A673 (cell line): Measurements from ENCODE around the gene LYRM2. TPM values are rescaled to one million over a fixed set of nuclear protein-coding genes. Genes with fewer than 3 reads are reported as not detected.

Experiments
- BruUV-seq: library from RNA; stranded (reverse); fragments of 400-500 nt; replicated peaks from 2 replicates; lab custom pipeline; 2021; lab: Mats Ljungman, UMichigan
- CTCF ChIA-PET: fragments of 300-600 bp; sonication (Branson Sonifier 250); formaldehyde crosslinking; loops from one replicate; lab custom pipeline; 2022; ENCODE audit warnings: antibody characterized with exemption; lab: Charles Lee
- POLR2A ChIA-PET: fragments of 300-600 bp; sonication (Branson Sonifier 250); formaldehyde crosslinking; loops from one replicate; lab custom pipeline; 2022; ENCODE audit warnings: antibody characterized with exemption; ENCODE audit not compliant: low non-redundant PET; lab: Charles Lee
- DNase-seq: peaks from one replicate; pipeline ENCODE4 v3.0.0-alpha.2; 2015; ENCODE audit warnings: low spot score
- H3K27ac ChIP-seq: fragments of 200-600 bp; sonication (generic); 2 replicates; pipeline ENCODE4 v1.5.1; 2016; ENCODE audit warnings: mixed run types, low read depth, mild to moderate bottlenecking, mixed read lengths, antibody characterized with exemption, low read length; ENCODE audit not compliant: poor library complexity, severe bottlenecking
- H3K27me3 ChIP-seq: fragments of 200-600 bp; sonication (generic); replicated peaks from 2 replicates; pipeline ENCODE4 v1.6.1; 2017; ENCODE audit warnings: mixed run types, low read depth, mild to moderate bottlenecking, mixed read lengths, antibody characterized with exemption, low read length; ENCODE audit not compliant: insufficient read depth, poor library complexity
- H3K36me3 ChIP-seq: fragments of 200-600 bp; sonication (generic); 2 replicates; pipeline ENCODE4 v1.6.1; 2016; ENCODE audit warnings: mixed run types, mild to moderate bottlenecking, mixed read lengths, antibody characterized with exemption, low read length; ENCODE audit not compliant: insufficient read depth, poor library complexity, severe bottlenecking
- H3K4me1 ChIP-seq: fragments of 200-600 bp; sonication (generic); 2 replicates; pipeline ENCODE4 v1.6.1; 2017; ENCODE audit warnings: mixed run types, mild to moderate bottlenecking, mixed read lengths, antibody characterized with exemption, low read length; ENCODE audit not compliant: insufficient read depth, poor library complexity, severe bottlenecking
- H3K4me3 ChIP-seq: fragments of 200-600 bp; sonication (generic); 2 replicates; pipeline ENCODE4 v1.5.1; 2016; ENCODE audit warnings: low read depth, mixed run types, mild to moderate bottlenecking, mixed read lengths, low read length; ENCODE audit not compliant: poor library complexity, severe bottlenecking
- H3K9me3 ChIP-seq: fragments of 200-600 bp; sonication (generic); 2 replicates; pipeline ENCODE4 v1.6.1; 2016; ENCODE audit warnings: mixed run types, low read depth, mild to moderate bottlenecking, mixed read lengths, antibody characterized with exemption, low read length; ENCODE audit not compliant: poor library complexity, severe bottlenecking
- EZH2 ChIP-seq: fragments of 200-600 bp; sonication (generic); IDR thresholded peaks from 2 replicates; pipeline ENCODE4 v1.6.1; 2017; ENCODE audit warnings: borderline replicate concordance, low read depth, mild to moderate bottlenecking, mixed read lengths, antibody characterized with exemption, low read length; ENCODE audit not compliant: poor library complexity, severe bottlenecking
- intact Hi-C: fragments of 100-400 bp; cut with micrococcal nuclease; formaldehyde crosslinking; loops from one replicate; pipeline ENCODE4 v1.10.0; 2022; ENCODE audit not compliant: unreplicated experiment
- total RNA-seq: library from RNA; stranded (reverse); gene quantifications from 2 replicates; pipeline ENCODE4 v1.2.3, GENCODE V29; 2021
- TF ChIP-seq, protein P1 (sequence below): fragments of 300-800, 200-600 bp; sonication (generic); conservative IDR thresholded peaks from 2 replicates; pipeline ENCODE4 v1.5.1; 2017; ENCODE audit warnings: low read depth, mild to moderate bottlenecking, antibody characterized with exemption, low read length, moderate library complexity, mixed read lengths

The LYRM2 gene
- total RNA-seq, 1 experiment from 2014 or later: 68.2 TPM

GRCh38 chr6:89530982-89531381 lies 107.6 kb downstream of the LYRM2 start:
- Histone ChIP-seq H3K4me3 (no peak overlapping the region), H3K36me3 (no peaks in the 10 kb centered on the region), H3K27ac (no peak overlapping the region), H3K4me1 (peaks cover 15% of the 10 kb centered on the region), H3K9me3 (no peaks in the 10 kb centered on the region), H3K27me3 (no peaks in the 10 kb centered on the region)
- no peak for DNase-seq
- BruUV-seq: no TSS peak
- POLR2A ChIA-PET: no interaction called here
- CTCF ChIA-PET: no interaction called here
- TF ChIP-seq EZH2: no peak
- TF ChIP-seq, protein P1, sequence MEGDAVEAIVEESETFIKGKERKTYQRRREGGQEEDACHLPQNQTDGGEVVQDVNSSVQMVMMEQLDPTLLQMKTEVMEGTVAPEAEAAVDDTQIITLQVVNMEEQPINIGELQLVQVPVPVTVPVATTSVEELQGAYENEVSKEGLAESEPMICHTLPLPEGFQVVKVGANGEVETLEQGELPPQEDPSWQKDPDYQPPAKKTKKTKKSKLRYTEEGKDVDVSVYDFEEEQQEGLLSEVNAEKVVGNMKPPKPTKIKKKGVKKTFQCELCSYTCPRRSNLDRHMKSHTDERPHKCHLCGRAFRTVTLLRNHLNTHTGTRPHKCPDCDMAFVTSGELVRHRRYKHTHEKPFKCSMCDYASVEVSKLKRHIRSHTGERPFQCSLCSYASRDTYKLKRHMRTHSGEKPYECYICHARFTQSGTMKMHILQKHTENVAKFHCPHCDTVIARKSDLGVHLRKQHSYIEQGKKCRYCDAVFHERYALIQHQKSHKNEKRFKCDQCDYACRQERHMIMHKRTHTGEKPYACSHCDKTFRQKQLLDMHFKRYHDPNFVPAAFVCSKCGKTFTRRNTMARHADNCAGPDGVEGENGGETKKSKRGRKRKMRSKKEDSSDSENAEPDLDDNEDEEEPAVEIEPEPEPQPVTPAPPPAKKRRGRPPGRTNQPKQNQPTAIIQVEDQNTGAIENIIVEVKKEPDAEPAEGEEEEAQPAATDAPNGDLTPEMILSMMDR: no peak
- intact Hi-C loops: no loop called here

DNA sequence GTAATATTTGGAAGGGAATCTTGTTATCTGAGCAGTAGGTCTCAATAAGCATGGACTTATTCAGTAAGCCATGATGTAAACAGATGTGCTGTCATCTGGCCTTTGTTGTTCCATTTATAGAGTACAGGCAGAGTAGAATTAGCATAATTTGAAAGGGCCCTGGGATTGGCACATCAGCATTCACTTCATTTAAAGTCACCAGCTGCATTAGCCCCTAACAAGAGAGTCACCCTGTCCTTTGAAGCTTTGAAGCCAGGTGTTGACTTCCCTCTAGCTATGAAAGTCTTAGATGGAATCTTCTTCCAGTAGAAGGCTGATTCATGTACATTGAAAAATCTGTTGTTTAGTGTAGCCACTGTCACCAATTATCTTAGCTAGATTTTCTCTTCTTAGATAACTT lies 109.7 kb downstream of the LYRM2 start:
- DNase-seq: no peak
- H3K4me1 ChIP-seq: peaks cover 6% of the 10 kb centered on the region
- ChIA-PET CTCF (no interaction called here), POLR2A (no interaction called here)
- TF ChIP-seq, protein P1: no peak
- BruUV-seq: no TSS peak
- intact Hi-C loops: no loop called here
- no peak overlapping the region for H3K27ac ChIP-seq
- H3K4me3 ChIP-seq: no peak overlapping the region
- H3K36me3 ChIP-seq: no peaks in the 10 kb centered on the region
- no peaks in the 10 kb centered on the region for H3K27me3 ChIP-seq
- H3K9me3 ChIP-seq: no peaks in the 10 kb centered on the region

GRCh38 chr6:89527634-89528033 lies 110.9 kb downstream of the LYRM2 start:
- Histone ChIP-seq H3K36me3 (no peaks in the 10 kb centered on the region), H3K4me1 (no peaks in the 10 kb centered on the region), H3K9me3 (no peaks in the 10 kb centered on the region), H3K27ac (no peak overlapping the region), H3K27me3 (no peaks in the 10 kb centered on the region), H3K4me3 (no peak overlapping the region)
- TF ChIP-seq, protein P1: no peak
- no peak for TF ChIP-seq EZH2
- intact Hi-C loops: no loop called here
- DNase-seq: no peak
- ChIA-PET POLR2A (no interaction called here), CTCF (no interaction called here)
- BruUV-seq: no TSS peak
